Measurements from ENCODE around the gene SCAPER.
"Not testable (repeated sequence)": the region's sequence is repeated elsewhere in the genome, so short reads cannot be mapped to it uniquely, and the experiment has no call there.

- TF ChIP-seq CTCF (conservative IDR thresholded peaks at IDR 0.05; ENCODE audit: low read depth, low read length); EZH2 (IDR thresholded peaks at IDR 0.05; ENCODE audit: borderline replicate concordance, low read depth, low read length, poor library complexity, severe bottlenecking): not testable (repeated sequence)
Measured at GRCh38 chr15:76873066-76873465, 32.1 kb downstream of the SCAPER start.
